NCI-H82 (cell line): Measurements from ENCODE around the gene PLCH1.

Source experiments
- DNase-seq: peaks from one replicate; lab custom pipeline; 2025; lab: John Stamatoyannopoulos, UW

Gene PLCH1, protein sequence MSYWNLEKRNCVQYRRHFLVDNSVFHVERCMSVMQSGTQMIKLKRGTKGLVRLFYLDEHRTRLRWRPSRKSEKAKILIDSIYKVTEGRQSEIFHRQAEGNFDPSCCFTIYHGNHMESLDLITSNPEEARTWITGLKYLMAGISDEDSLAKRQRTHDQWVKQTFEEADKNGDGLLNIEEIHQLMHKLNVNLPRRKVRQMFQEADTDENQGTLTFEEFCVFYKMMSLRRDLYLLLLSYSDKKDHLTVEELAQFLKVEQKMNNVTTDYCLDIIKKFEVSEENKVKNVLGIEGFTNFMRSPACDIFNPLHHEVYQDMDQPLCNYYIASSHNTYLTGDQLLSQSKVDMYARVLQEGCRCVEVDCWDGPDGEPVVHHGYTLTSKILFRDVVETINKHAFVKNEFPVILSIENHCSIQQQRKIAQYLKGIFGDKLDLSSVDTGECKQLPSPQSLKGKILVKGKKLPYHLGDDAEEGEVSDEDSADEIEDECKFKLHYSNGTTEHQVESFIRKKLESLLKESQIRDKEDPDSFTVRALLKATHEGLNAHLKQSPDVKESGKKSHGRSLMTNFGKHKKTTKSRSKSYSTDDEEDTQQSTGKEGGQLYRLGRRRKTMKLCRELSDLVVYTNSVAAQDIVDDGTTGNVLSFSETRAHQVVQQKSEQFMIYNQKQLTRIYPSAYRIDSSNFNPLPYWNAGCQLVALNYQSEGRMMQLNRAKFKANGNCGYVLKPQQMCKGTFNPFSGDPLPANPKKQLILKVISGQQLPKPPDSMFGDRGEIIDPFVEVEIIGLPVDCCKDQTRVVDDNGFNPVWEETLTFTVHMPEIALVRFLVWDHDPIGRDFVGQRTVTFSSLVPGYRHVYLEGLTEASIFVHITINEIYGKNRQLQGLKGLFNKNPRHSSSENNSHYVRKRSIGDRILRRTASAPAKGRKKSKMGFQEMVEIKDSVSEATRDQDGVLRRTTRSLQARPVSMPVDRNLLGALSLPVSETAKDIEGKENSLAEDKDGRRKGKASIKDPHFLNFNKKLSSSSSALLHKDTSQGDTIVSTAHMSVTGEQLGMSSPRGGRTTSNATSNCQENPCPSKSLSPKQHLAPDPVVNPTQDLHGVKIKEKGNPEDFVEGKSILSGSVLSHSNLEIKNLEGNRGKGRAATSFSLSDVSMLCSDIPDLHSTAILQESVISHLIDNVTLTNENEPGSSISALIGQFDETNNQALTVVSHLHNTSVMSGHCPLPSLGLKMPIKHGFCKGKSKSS (N-terminal part only)

DNA sequence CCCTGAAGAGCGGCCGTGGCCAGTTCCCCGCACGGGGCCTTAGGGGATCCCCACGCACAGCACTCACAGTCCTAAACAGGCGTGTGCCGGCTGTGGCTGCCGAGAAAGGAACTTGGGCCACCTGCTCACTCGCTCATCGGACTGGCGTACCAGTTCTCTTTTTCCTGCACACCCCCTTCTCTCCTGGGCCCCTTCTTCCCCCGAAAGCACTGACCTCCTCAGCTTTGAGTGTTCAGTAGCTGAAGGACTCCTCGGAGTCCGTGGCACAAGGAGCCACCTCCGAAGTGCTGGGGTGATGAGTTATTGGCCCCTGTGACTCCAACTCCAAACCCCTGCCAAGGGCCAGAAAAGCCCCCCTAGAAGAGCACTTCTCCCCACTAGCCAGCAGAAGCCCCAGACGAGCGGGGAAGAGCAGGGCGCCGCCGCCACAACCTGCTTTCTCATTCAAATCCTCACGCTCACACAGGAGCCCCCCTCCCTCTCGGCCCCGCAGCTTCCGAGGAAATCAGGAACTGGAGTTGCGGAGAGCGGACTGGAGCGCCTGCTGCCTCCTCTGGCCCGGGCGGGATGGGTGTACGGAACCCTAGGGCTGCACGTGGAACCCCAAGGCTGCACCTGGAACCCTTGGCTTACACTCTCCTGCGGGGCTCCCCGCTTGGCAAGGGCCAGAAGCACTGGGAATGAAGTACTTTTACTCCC, at the start of gene PLCH1:
Gene PLCH1 (minus strand): TSS at position 446 of the 699 bp plus-strand sequence. CDS start 40,847 bp downstream, outside the sequence.
- peak; percentile 93 for DNase-seq

GRCh38 chr3:155792532-155792931, 47.7 kb upstream of the PLCH1 start:
- DNase-seq: no peak

DNA sequence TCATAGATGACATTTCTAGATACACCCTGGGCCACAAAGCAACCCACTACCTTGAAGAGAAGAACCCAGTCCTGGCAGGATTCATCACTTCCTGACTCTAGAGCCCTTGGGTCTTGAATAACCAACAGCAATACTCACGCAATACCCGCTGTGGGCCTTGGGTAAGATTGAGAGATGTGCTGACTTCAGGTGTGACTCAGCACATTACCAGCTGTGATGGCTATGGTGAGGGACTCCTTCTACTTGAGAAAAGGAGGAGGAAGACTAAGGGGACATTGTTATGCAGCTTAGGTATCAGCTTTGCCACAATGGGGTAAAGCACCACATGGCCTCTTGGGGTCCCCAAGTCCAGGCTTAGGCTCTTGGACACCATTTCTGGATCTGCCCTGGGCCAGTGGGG, 46.3 kb upstream of the PLCH1 start:
- DNase-seq: no peak

GRCh38 chr3:155790272-155790925, 45.5 kb upstream of the PLCH1 start:
- DNase-seq: no peak

DNA sequence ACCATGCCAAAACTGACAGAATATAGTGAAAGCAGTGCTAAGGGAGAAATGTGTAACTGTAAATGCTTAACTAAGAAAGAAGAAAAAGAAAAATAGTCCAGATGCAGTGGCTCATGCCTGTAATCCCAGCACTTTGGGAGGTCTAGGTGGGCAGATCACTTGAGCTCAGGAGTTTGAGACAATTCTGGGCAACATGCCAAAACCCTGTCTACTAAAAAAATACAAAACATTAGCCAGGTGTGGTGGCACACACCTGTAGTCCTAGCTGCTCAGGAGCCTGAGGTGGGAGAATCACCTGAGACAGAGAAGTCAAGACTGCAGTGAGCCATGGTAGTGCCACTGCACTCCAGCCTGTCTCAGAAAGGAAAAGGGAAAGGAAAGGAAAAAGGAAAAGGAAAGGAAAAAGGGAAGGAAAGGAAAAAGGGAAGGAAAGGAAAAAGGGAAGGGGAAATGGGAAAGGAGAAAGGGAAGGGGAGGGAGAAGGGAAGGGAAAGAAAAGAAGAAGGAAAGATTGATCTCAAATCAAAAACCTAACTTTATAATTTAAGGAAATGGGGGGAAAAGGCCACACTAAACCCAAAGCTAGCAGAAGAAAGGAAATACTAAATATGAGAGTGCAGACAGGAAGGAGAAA, 40.9 kb upstream of the PLCH1 start:
- peak; percentile 28 for DNase-seq

DNA sequence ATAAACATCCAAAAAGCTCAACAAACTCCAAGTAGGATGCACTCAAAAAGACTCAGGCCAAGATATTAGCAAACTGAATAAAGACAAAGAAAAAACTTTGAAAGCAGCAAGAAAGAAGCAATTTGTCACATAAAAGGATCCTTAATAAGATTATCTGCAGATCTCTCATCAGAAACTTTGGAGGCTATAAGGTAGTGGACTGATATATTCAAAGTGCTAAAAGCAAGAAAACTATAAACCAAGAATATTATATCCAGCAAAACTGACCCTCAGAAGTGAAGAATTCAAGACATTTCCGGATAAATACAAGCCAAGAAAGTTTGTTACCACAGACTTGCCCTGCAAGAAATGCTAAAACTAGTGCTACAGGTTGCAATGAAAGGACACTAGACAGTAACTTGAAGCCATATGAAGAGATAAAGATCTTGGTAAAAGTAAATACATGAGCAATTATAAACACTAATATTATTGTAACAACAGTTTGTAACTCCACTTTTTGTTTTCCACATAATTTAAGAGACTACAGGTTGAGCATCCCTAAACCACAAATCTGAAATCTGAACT, 37.6 kb upstream of the PLCH1 start:
- no peak for DNase-seq

- DNase-seq: no peak
Measured at GRCh38 chr3:155780291-155780690, 35.4 kb upstream of the PLCH1 start.

DNA sequence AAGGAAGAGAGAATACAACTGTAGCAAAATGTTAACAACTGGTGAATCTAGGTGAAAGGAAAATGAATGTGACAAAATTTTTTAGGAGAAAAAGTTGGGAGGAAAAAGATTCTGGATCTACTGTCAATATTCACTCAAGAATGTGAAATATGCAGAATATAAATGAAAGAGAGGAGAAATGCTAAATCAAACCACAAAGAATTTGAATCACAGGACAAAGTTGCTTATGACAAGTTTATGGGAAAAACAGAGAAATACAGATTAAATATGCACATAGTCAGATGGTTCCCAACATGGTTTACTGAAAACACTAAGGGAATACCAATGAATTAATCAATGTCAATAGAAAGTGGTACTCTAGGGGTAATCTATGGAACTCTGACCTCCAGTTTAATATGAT, 33.6 kb upstream of the PLCH1 start:
- no peak for DNase-seq

DNA sequence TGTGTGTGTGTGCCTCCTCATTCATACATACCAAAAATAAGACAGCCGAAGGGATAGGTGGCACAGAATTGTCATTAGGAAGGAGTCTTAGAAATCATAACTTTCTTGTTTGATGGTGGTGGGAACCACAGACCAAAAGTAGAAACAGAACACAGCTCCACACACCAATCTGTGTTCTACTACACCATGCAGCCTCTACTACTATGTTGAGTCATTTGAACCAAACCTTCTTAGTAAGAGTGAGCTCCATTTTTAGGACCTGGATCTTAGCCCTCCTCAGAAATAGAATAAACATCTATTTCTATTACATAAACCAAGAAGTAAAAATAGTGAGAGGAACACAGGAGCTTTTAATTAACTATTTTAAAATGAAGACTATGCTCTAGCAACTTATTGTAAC, 27.9 kb upstream of the PLCH1 start:
- no peak for DNase-seq

DNA sequence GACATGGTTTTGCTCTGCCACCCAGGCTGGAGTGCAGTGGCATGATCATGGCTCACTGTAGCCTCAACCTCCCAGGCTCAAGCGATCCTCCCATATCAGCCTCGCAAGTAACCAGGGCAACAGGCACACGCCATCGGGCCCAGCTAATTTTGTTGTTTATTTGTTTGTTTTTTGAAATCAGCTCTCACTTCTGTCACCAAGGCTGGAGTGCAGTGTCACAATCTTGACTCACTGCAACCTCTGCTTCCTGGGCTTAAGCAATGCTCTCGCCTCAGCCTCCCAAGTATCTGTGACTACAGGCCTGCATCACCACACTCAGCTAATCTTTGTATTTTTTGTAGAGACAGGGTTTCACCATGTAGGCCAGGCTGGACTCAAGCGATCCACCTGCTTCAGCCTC, 26.3 kb upstream of the PLCH1 start:
- no peak for DNase-seq

GRCh38 chr3:155766206-155766605, 21.3 kb upstream of the PLCH1 start:
- DNase-seq: no peak

DNA sequence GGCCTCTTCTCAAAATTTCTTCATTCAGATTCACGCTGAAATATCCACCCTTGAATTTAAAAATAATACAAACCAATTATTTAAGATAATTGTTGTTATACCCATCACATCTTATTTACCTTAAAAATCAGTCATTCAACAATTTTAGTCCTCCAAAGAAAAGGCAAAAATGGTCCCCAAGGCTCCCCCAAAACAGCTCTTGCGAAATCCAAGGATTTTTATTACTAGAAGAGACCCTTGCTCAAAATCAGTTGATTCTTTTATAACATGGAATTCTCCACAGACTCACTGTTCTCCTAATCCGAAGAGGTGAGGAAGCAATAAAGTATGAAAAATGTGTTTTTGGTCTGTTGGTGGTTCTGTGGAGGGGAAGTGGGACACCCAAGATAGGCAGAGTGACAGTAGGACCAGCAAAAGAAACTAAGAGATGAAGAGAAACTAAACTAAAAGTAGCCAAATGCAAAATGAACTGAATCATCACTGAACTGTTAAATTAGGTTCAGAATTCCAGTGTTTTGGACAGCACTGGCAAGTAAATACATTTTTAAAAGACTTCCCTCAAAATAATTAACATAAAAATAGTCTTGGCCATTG, 19.1 kb upstream of the PLCH1 start:
- DNase-seq: no peak

DNA sequence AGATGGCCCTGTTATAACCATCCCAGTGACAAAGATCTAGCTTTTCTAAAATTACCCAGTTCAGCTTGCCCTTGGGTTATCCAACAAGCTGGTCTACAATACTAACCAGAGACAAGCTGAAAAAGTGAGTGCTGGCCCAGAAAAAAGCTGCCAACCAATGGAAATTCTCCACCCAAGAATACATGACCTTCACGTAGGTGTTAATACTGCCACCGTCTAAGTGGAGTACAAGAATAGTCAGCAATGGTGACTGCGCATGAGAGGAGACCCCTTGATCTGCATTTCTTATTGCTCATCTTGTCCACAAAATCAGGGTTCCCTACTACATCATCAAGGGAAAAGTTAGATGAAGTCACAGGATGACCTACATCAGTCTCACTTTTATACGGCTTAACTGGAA, 15.8 kb upstream of the PLCH1 start:
- no peak for DNase-seq

GRCh38 chr3:155757577-155757976, 12.7 kb upstream of the PLCH1 start:
- DNase-seq: no peak

- DNase-seq: peak; percentile 54
Measured at GRCh38 chr3:155753038-155753639, 8.3 kb upstream of the PLCH1 start.

DNA sequence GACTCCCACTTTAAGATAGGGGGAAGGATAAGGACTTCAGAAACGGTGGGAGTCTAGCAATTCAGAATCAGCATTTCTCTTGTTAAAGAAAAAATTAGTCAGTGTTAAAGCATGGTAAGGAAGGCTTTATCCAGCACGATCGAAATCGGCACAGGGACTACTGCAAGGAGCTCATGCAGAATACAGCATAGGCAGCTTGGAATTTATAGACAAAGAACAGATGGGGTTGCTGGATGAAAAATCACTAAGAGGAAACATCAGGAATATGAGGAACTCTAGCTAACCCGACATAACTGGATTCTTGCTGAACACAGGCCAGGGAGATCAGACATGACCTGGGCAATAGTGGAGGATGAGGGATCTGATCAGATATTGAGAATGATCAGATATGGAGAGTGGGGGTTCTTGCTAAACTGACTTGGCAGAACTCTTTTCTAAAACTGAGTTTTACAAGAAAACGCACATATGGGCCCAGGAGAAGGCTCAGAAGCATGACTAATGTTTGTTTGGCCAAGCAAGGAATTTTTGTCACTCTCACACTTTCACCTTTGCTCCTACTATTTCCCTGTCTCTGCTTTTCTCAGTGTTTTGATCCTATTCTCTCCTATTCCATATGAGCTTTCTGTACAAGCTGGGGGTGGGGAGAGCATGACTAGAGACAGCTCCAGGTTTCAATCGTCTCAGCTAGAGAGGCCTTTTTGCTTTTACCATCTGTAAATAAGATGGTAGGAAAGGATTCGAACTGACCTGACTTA, 3.9 kb upstream of the PLCH1 start:
- peak; percentile 25 for DNase-seq

DNA sequence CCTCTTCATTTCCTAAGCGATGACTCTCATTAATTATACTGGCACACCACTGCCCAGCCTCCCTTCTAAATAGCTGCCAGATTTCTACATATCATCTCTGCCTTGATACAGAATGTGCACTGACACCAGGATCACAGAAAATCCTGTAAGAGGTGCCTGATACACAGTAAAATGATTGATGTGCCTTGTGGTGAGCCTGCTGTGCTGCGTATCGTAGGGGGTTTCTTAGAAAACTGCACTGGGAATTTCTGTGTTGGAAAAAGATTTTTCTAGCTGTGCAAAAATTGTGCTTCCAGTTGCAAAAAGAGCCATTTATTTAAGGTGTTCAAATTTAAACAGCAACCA, 3.0 kb upstream of the PLCH1 start:
- peak; percentile 39 for DNase-seq

- peak; percentile 39 for DNase-seq
Measured at GRCh38 chr3:155747286-155747945, 2.5 kb upstream of the PLCH1 start.
